ENCODE results near the gene CAGE1. TPM values are rescaled to one million over a fixed set of nuclear protein-coding genes. Genes with fewer than 3 reads are reported as not detected.

The CAGE1 gene
- total RNA-seq, 1 experiment from 2014 or later = 0.29 TPM

DNA sequence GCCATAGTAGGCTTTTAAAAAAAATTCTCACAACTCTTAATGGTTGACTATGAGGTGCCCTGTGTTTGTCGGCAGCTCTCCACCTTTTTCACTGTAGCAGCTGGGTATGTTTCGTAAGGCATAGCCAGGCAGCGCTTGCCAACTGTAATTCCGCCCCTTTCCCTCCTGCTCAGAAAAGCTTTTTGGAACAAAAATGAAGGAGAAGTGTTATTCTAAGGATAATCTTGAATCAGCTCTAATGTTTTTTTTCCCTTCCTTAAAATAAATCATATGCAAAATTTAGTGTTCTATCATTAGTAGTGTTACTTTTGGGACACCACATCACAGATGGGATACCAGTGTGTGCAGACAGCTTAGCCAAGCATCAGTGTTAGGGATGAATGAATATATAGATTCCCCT, 21.3 kb upstream of the CAGE1 start:
- H4K20me1 ChIP-seq (ENCODE audit: low read length) = no peaks in the 10 kb centered on the region
- H2AFZ ChIP-seq (ENCODE audit: low read length) = no peak overlapping the region
- H3K4me3 ChIP-seq (ENCODE audit: low read length) = no peak overlapping the region
- H3K9ac ChIP-seq (ENCODE audit: low read length) = no peak overlapping the region
- no peak for TF ChIP-seq EZH2phosphoT487 (IDR thresholded peaks at IDR 0.05; ENCODE audit: borderline replicate concordance, low read length)
- no peak for TF ChIP-seq EZH2 (IDR thresholded peaks at IDR 0.05; ENCODE audit: low read length, unreplicated experiment)
- TF ChIP-seq, protein P1, sequence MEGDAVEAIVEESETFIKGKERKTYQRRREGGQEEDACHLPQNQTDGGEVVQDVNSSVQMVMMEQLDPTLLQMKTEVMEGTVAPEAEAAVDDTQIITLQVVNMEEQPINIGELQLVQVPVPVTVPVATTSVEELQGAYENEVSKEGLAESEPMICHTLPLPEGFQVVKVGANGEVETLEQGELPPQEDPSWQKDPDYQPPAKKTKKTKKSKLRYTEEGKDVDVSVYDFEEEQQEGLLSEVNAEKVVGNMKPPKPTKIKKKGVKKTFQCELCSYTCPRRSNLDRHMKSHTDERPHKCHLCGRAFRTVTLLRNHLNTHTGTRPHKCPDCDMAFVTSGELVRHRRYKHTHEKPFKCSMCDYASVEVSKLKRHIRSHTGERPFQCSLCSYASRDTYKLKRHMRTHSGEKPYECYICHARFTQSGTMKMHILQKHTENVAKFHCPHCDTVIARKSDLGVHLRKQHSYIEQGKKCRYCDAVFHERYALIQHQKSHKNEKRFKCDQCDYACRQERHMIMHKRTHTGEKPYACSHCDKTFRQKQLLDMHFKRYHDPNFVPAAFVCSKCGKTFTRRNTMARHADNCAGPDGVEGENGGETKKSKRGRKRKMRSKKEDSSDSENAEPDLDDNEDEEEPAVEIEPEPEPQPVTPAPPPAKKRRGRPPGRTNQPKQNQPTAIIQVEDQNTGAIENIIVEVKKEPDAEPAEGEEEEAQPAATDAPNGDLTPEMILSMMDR (conservative IDR thresholded peaks at IDR 0.05; ENCODE audit: low read depth, low read length) = no peak
- ATAC-seq (no peak), DNase-seq (no peak)
- POLR2A ChIA-PET (ENCODE audit: unreplicated experiment) = interaction anchor here (0.6 kb wide), 1 partner anchor 99 kb away, joined by 13 read pairs; no protein-coding TSS in a partner anchor
- CTCF ChIA-PET = no interaction called here
- no peaks in the 10 kb centered on the region for H3K27me3 ChIP-seq (ENCODE audit: low read length)
- no TSS peak for BruUV-seq (replicated peaks)
- H3F3A ChIP-seq (ENCODE audit: low read length, unreplicated experiment) = no peaks in the 10 kb centered on the region
- no peak overlapping the region for H3K27ac ChIP-seq (ENCODE audit: low read length)
- no peak overlapping the region for H3K4me2 ChIP-seq (ENCODE audit: low read length)
- H3K9me3 ChIP-seq (ENCODE audit: low read length) = no peaks in the 10 kb centered on the region
- H3K9me2 ChIP-seq (replicated peaks; ENCODE audit: low read length) = no peaks in the 10 kb centered on the region
- no peaks in the 10 kb centered on the region for H3K79me2 ChIP-seq (ENCODE audit: low read length)
- intact Hi-C loops (cut with micrococcal nuclease) = no loop called here
- no peaks in the 10 kb centered on the region for H3K4me1 ChIP-seq (ENCODE audit: insufficient read depth, low read length)
- H3K36me3 ChIP-seq (ENCODE audit: low read depth, low read length) = peaks cover 55% of the 10 kb centered on the region

DNA sequence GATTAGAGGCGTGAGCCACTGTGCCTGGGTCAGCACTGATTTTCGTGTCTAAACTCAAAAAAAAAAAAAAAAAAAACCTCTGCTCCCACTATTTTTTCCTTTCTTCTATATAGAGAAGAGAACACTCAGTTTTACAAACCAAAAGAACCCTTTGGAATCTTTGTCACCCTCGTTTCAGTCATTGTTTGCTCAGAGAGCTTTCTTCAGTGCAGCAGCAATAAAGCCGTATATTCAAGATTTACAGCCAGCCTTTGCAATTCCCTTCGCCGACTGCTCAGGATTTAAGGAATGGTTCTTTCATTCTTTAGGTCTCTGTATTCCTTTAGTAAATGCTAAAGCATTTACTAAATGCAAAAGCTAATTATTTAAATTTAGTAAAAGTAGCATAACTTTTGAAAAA, 20.2 kb upstream of the CAGE1 start:
- Histone ChIP-seq H3K4me2 (ENCODE audit: low read length) (no peak overlapping the region), H3K4me1 (ENCODE audit: insufficient read depth, low read length) (no peaks in the 10 kb centered on the region), H3K27ac (ENCODE audit: low read length) (no peak overlapping the region), H2AFZ (ENCODE audit: low read length) (no peak overlapping the region), H3K9ac (ENCODE audit: low read length) (no peak overlapping the region), H3K36me3 (ENCODE audit: low read depth, low read length) (peaks cover 54% of the 10 kb centered on the region), H4K20me1 (ENCODE audit: low read length) (no peaks in the 10 kb centered on the region), H3K9me3 (ENCODE audit: low read length) (no peaks in the 10 kb centered on the region), H3K79me2 (ENCODE audit: low read length) (no peaks in the 10 kb centered on the region), H3K9me2 (replicated peaks; ENCODE audit: low read length) (no peaks in the 10 kb centered on the region), H3F3A (ENCODE audit: low read length, unreplicated experiment) (no peaks in the 10 kb centered on the region), H3K27me3 (ENCODE audit: low read length) (no peaks in the 10 kb centered on the region), H3K4me3 (ENCODE audit: low read length) (no peak overlapping the region)
- no peak for TF ChIP-seq EZH2 (IDR thresholded peaks at IDR 0.05; ENCODE audit: low read length, unreplicated experiment)
- TF ChIP-seq, protein P1 (conservative IDR thresholded peaks at IDR 0.05; ENCODE audit: low read depth, low read length) = no peak
- TF ChIP-seq EZH2phosphoT487 (IDR thresholded peaks at IDR 0.05; ENCODE audit: borderline replicate concordance, low read length) = no peak
- CTCF ChIA-PET = interaction anchor here (0.6 kb wide), 1 partner anchor 136 kb away, joined by 5 read pairs; no protein-coding TSS in a partner anchor
- no peak for ATAC-seq
- BruUV-seq (replicated peaks) = no TSS peak
- intact Hi-C loops (cut with micrococcal nuclease) = loop anchor here (10.0 kb wide), 1 partner anchor 735 kb away; no protein-coding TSS in a partner anchor
- POLR2A ChIA-PET (ENCODE audit: unreplicated experiment) = no interaction called here
- no peak for DNase-seq

DNA sequence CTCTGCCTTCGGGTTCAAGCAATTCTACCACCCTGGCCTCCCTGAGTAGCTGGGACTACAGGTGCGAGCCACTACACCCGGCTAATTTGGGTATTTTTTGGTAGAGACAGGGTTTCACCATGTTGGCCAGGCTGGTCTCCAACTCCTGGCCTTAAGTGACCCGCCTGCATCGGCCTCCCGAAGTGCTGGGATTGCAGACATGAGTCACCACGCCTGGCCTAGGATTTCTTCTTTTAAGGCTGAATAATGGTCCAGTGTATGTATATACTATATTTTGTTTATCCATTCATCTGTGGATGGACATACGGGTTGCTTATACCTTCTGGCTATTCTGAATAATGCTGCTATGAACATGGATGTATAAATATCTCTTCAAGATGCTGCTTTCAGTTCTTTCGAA, 17.2 kb upstream of the CAGE1 start:
- Histone ChIP-seq H3F3A (ENCODE audit: low read length, unreplicated experiment) (no peaks in the 10 kb centered on the region), H3K79me2 (ENCODE audit: low read length) (no peaks in the 10 kb centered on the region), H3K9ac (ENCODE audit: low read length) (no peak overlapping the region), H3K27ac (ENCODE audit: low read length) (no peak overlapping the region), H3K36me3 (ENCODE audit: low read depth, low read length) (peaks cover 64% of the 10 kb centered on the region), H3K27me3 (ENCODE audit: low read length) (no peaks in the 10 kb centered on the region), H3K9me3 (ENCODE audit: low read length) (no peaks in the 10 kb centered on the region), H2AFZ (ENCODE audit: low read length) (no peak overlapping the region), H4K20me1 (ENCODE audit: low read length) (no peaks in the 10 kb centered on the region), H3K4me2 (ENCODE audit: low read length) (no peak overlapping the region), H3K9me2 (replicated peaks; ENCODE audit: low read length) (no peaks in the 10 kb centered on the region), H3K4me1 (ENCODE audit: insufficient read depth, low read length) (peaks cover 3% of the 10 kb centered on the region), H3K4me3 (ENCODE audit: low read length) (no peak overlapping the region)
- ChIA-PET POLR2A (ENCODE audit: unreplicated experiment) (no interaction called here), CTCF (no interaction called here)
- no peak for ATAC-seq
- DNase-seq = no peak
- no TSS peak for BruUV-seq (replicated peaks)
- intact Hi-C loops (cut with micrococcal nuclease) = loop anchor here (10.0 kb wide), 1 partner anchor 732 kb away; no protein-coding TSS in a partner anchor
- TF ChIP-seq EZH2phosphoT487 (IDR thresholded peaks at IDR 0.05; ENCODE audit: borderline replicate concordance, low read length) = no peak
